Activated CD4-positive, alpha-beta memory T cell treated with anti-CD3 and anti-CD28 coated beads for 36 hours (primary cell): ENCODE data around the gene FRMD1. TPM values are rescaled to one million over a fixed set of nuclear protein-coding genes. Genes with fewer than 3 reads are reported as not detected.
"Not testable (repeated sequence)": the region's sequence is repeated elsewhere in the genome, so short reads cannot be mapped to it uniquely, and the experiment has no call there.

Source experiments
- CTCF ChIA-PET: fragments of 350-600 bp; sonication (Branson Sonifier 250); formaldehyde crosslinking; loops from one replicate; lab custom pipeline; 2021; ENCODE audit warnings: antibody characterized with exemption, inconsistent platforms; lab: Charles Lee
- POLR2A ChIA-PET: fragments of 350-600 bp; sonication (Branson Sonifier 250); formaldehyde crosslinking; loops from one replicate; lab custom pipeline; 2021; ENCODE audit warnings: antibody characterized with exemption; lab: Charles Lee
- DNase-seq: peaks from one replicate; pipeline ENCODE4 v3.0.0-alpha.2; 2020
- H3K27ac Mint-ChIP-seq: one replicate; pipeline ENCODE4 v1.8.0; 2021; ENCODE audit warnings: mixed read lengths
- H3K27me3 Mint-ChIP-seq: one replicate; pipeline ENCODE4 v1.8.0; 2021; ENCODE audit warnings: mixed read lengths
- H3K36me3 Mint-ChIP-seq: one replicate; pipeline ENCODE4 v1.8.0; 2021; ENCODE audit warnings: mixed read lengths
- H3K4me1 Mint-ChIP-seq: one replicate; pipeline ENCODE4 v1.8.0; 2021; ENCODE audit warnings: low read depth, mixed read lengths
- H3K4me3 Mint-ChIP-seq: one replicate; pipeline ENCODE4 v1.8.0; 2021; ENCODE audit warnings: mild to moderate bottlenecking, mixed read lengths
- H3K9me3 Mint-ChIP-seq: one replicate; pipeline ENCODE4 v1.8.0; 2021; ENCODE audit warnings: mixed read lengths
- intact Hi-C: fragments of 100-400 bp; cut with micrococcal nuclease; formaldehyde crosslinking; loops from one replicate; pipeline ENCODE4 v1.15.1; 2023
- total RNA-seq, 2 experiments: library from RNA; stranded (reverse); gene quantifications; one replicate each; pipeline ENCODE4 v1.2.3, GENCODE V29; 2021

Gene FRMD1
- total RNA-seq, 2 experiments from 2014 or later = not detected

DNA sequence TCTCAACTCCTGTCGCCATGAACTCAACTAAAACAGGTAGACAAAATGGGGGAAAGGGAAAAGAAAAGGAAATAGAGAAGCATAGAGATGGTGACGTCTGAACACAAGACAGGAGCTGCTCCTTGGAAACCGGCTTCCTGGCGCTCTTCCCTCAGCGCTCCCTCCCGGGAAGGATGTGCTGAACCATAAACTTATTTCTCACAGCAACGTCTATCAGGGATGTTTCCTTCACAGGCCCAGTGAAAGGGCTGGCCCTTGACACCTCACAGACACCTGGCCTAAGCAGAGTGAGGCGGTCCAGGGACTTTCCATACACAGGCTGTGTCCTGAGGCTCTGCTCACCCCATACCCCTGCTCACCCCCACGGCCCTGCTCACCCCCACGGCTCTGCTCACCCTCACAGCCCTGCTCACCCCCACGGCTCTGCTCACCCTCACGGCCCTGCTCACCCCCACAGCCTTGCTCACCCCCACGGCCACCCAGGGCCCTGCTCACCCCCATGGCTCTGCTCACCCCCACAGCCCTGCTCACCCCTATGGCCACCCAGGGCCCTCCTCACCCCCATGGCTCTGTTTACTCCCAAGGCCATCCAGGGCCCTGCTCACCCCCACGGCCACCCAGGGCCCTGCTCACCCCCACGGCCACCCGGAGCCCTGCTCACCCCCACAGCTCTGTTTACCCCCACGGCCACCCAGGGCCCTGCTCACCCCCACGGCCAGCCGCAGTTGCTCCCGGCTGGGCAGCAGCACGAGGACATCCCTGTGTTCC lies 653 bp downstream of the FRMD1 start:
- H3K4me1 Mint-ChIP-seq = no peaks in the 10 kb centered on the region
- intact Hi-C loops = no loop called here
- no peaks in the 10 kb centered on the region for H3K27me3 Mint-ChIP-seq
- no peak for DNase-seq
- ChIA-PET POLR2A (no interaction called here), CTCF (no interaction called here)
- no peak overlapping the region for H3K4me3 Mint-ChIP-seq
- H3K27ac Mint-ChIP-seq = no peak overlapping the region
- H3K36me3 Mint-ChIP-seq = no peaks in the 10 kb centered on the region
- no peaks in the 10 kb centered on the region for H3K9me3 Mint-ChIP-seq

DNA sequence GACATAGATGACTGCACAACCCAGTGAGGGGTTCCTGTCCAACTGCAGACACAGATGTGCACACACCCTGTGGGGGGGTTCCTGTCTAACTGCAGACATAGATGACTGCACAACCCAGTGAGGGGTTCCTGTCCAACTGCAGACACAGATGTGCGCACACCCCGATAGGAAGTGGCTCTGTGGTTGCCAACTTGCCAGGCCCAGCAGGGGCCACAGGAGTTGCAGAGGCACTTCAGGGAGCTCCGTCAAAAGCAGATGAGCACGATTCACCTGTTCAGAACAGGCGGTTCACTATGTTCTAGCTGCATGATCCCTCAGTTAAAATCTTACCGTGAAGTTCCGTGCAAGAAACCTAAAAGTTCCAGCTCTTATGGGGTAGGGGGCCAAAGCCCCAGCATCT lies 1.6 kb downstream of the FRMD1 start:
- H3K9me3 Mint-ChIP-seq, H3K4me1 Mint-ChIP-seq, H3K4me3 Mint-ChIP-seq, CTCF ChIA-PET, DNase-seq, intact Hi-C loops, H3K27me3 Mint-ChIP-seq, H3K36me3 Mint-ChIP-seq, POLR2A ChIA-PET, H3K27ac Mint-ChIP-seq: not testable (repeated sequence)

DNA sequence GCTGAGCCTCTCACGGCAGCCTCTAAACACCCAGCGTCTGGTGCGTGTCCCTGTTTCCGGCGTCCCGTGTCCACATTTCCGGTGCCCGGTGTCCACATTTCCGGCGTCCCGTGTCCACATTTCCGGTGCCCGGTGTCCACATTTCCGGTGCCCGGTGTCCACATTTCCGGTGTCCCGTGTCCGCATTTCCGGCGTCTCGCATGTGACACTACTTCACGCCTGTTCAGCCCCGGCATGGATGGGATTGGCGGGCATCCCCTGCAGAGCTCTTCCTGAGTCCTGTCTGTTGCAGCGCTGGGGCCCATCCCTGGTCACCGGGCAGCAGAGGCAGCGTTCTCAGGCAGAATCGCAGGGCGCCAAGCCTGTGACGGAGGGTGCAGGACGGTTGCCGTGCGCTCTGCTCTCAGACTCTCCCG lies 3.2 kb downstream of the FRMD1 start:
- Mint-ChIP-seq H3K4me3 (no peak overlapping the region), H3K36me3 (no peaks in the 10 kb centered on the region), H3K4me1 (no peaks in the 10 kb centered on the region), H3K9me3 (no peaks in the 10 kb centered on the region), H3K27me3 (peaks cover 2% of the 10 kb centered on the region), H3K27ac (no peak overlapping the region)
- intact Hi-C loops = no loop called here
- CTCF ChIA-PET = no interaction called here
- no peak for DNase-seq
- POLR2A ChIA-PET = no interaction called here

DNA sequence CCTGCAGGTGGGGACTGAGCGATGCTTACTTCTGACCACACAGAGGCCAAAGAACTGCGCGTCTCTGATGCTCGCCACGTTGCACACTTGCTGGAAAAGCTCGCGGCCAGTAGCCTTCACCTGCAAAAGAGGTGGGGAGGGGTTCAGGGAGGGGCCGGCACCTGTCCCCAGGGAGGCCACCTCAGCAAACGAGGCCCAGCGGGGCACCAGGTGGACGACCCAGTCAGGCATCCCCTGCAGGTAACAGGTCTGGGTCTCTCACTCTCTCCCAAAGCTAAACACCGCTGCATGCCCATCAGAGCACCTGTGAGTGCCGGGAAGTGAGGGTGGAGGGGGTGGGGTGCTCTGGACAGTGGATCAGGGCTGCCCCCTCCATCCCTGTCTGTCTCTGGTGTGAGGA lies 3.8 kb downstream of the FRMD1 start:
- CTCF ChIA-PET = no interaction called here
- Mint-ChIP-seq H3K9me3 (no peaks in the 10 kb centered on the region), H3K4me3 (no peak overlapping the region), H3K36me3 (no peaks in the 10 kb centered on the region), H3K27me3 (peaks cover 2% of the 10 kb centered on the region), H3K27ac (no peak overlapping the region), H3K4me1 (no peaks in the 10 kb centered on the region)
- no peak for DNase-seq
- POLR2A ChIA-PET = no interaction called here
- intact Hi-C loops = no loop called here

DNA sequence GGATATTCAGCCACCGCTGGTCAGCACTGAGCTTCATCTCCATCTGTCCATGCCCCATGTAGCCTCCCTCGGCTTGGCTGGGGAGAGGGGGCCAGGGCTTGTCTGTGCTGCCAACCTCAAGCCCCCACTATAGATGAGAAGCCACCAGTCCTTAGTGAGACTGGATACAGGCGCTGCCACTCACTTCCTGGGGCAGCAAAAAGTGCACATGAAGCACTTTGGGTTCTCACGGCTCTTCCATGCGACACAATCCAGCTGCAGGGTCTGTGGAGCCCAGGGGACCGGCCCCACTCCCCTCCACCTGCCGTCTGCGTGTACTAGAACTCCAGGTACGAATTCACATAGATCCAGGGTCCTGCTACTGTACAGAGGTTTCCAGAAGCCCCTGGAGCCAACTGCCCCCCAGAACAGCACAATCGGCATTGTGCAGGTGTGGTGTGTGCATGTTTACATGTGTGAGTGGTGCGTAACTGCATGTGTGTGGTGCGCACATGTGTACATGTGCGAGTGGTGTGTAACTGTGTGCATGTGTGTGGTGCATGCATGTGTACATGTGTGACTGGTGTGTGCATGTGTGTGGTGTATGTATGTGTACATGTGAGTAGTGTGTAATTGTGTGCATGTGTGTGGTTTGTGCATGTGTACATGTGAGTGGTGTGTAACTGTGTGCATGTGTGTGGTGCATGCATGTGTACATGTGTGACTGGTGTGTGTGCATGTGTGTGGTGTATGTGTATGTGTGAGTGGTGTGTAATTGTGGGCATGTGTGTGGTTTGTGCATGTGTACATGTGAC lies 4.9 kb downstream of the FRMD1 start:
- H3K9me3 Mint-ChIP-seq = no peaks in the 10 kb centered on the region
- peaks cover 2% of the 10 kb centered on the region for H3K27me3 Mint-ChIP-seq
- H3K36me3 Mint-ChIP-seq = no peaks in the 10 kb centered on the region
- intact Hi-C loops = no loop called here
- POLR2A ChIA-PET = no interaction called here
- DNase-seq = no peak
- CTCF ChIA-PET = no interaction called here
- no peak overlapping the region for H3K27ac Mint-ChIP-seq
- H3K4me3 Mint-ChIP-seq = no peak overlapping the region
- no peaks in the 10 kb centered on the region for H3K4me1 Mint-ChIP-seq

DNA sequence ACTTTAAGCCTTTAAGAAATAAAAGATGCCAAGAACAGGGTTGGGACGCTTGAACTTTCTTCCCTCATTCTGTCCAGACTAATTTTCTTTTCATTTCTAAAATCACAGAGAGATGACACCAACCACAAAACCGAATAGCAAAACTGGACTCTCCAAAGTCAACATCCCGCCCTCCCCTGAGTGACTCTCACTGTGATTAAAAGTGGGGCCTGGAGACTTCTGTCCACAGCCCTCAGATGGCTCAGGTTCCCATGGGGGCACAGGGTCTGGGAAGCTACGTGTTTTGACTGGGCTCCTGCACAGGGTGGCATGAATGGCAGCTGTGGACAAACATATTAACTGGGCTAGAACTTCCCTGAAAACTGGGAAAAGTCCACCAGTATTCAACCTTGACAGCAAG lies 6.3 kb downstream of the FRMD1 start:
- Mint-ChIP-seq H3K9me3 (no peaks in the 10 kb centered on the region), H3K4me1 (no peaks in the 10 kb centered on the region), H3K36me3 (no peaks in the 10 kb centered on the region), H3K27ac (no peak overlapping the region), H3K4me3 (no peak overlapping the region), H3K27me3 (peaks cover 2% of the 10 kb centered on the region)
- ChIA-PET POLR2A (no interaction called here), CTCF (no interaction called here)
- intact Hi-C loops = no loop called here
- DNase-seq = no peak

DNA sequence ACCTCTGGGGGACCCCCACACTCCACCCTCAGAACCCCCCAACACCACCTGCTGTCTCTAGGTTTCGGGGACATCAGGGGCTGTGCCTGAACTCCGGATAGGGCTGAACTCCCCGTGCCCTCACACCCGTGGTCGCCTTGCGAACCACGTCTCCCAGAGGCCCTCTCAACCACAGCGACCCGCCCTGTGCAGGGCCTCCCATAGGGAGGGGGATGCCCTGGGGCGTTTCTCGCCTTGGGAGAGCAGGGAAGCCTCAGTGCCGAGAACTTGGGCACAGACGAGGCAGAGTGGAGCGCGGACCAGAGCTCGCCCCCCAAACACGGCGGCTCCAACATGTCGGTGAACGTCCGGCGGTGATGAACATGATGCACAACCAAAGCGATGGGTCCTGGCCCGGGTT lies 6.8 kb downstream of the FRMD1 start:
- no peak overlapping the region for H3K4me3 Mint-ChIP-seq
- no peaks in the 10 kb centered on the region for H3K36me3 Mint-ChIP-seq
- ChIA-PET POLR2A (no interaction called here), CTCF (no interaction called here)
- H3K27me3 Mint-ChIP-seq = peaks cover 2% of the 10 kb centered on the region
- H3K9me3 Mint-ChIP-seq = no peaks in the 10 kb centered on the region
- H3K27ac Mint-ChIP-seq = no peak overlapping the region
- no peak for DNase-seq
- intact Hi-C loops = no loop called here
- no peaks in the 10 kb centered on the region for H3K4me1 Mint-ChIP-seq

DNA sequence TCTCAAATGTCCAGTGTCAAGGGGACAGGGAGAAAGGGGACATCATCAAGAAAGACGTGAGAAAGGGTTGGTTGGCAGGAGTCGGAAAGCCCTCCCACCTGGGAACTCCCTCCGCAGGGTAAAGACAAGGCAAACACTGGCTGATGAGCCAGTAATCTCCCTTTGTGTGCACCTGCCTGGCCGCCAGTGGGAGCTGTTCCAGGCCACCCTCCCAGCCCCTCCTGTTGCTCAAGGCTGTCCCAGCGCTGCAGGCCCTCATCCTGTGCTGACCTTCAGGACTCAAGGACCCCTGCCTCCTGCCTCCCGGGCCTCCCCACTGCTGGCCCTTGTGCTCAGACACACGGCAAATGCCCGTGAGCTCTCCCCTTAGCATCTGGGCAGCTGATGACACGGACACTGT lies 7.4 kb downstream of the FRMD1 start:
- H3K36me3 Mint-ChIP-seq = no peaks in the 10 kb centered on the region
- H3K27me3 Mint-ChIP-seq = peaks cover 2% of the 10 kb centered on the region
- H3K4me1 Mint-ChIP-seq = no peaks in the 10 kb centered on the region
- ChIA-PET CTCF (no interaction called here), POLR2A (no interaction called here)
- H3K27ac Mint-ChIP-seq = no peak overlapping the region
- intact Hi-C loops = no loop called here
- H3K9me3 Mint-ChIP-seq = no peaks in the 10 kb centered on the region
- DNase-seq = no peak
- H3K4me3 Mint-ChIP-seq = no peak overlapping the region

DNA sequence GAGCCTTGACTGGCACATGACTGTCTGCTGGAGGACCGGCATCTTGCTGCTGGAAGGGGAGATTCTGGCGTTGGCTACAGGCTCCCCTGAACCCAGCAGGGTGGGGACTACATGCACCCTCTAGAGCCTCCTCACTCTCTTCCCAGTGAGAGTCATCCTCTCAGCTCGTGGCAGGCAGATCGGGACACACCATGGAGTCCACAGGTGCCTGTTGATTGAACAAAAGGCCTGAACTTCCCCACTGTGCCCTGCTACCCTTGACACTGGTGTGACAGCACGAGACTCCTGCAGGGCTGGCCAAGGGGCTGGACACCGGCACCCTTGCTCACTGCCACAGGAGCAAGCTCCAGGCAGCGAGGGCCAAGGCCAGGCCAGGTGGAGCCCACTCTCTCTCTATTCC lies 8.2 kb downstream of the FRMD1 start:
- H3K36me3 Mint-ChIP-seq = no peaks in the 10 kb centered on the region
- ChIA-PET CTCF (no interaction called here), POLR2A (no interaction called here)
- H3K4me1 Mint-ChIP-seq = no peaks in the 10 kb centered on the region
- peaks cover 2% of the 10 kb centered on the region for H3K27me3 Mint-ChIP-seq
- DNase-seq = no peak
- no peaks in the 10 kb centered on the region for H3K9me3 Mint-ChIP-seq
- H3K4me3 Mint-ChIP-seq = no peak overlapping the region
- intact Hi-C loops = no loop called here
- no peak overlapping the region for H3K27ac Mint-ChIP-seq

DNA sequence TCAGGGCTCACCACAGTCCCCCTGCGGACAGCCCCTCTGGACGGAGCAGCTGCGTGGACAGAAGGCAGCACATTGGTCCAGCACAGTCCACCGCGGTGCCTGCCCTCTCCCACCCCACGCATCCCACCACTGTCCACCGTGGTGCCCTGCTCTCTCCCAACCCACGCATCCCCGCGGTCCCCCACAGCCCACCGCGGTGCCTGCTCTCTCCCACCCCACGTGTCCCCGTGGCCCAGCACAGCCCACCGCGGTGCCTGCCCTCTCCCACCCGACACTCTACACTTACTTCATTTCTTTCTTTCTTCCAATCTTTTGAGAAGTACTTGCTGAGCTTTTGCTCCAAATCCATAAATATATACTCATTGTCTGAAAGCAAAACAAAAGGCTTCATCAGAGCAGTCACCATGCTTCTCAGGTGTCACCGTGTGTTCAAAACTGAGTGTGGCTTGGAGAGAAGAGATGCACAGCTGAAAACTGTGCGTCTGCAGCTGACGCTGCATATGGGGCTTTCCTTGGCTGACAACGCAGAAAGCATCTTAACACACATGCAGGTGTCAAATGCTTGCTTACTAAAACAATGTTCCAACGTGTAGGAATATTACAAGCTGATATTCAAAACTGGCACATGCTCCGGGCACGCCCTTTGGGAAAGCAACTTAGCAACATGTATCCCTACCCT lies 11.8 kb downstream of the FRMD1 start:
- intact Hi-C loops = no loop called here
- Mint-ChIP-seq H3K9me3 (no peaks in the 10 kb centered on the region), H3K27ac (no peak overlapping the region), H3K27me3 (peaks cover 2% of the 10 kb centered on the region), H3K36me3 (no peaks in the 10 kb centered on the region), H3K4me3 (no peak overlapping the region), H3K4me1 (no peaks in the 10 kb centered on the region)
- DNase-seq = no peak
- CTCF ChIA-PET = no interaction called here
- POLR2A ChIA-PET = no interaction called here

DNA sequence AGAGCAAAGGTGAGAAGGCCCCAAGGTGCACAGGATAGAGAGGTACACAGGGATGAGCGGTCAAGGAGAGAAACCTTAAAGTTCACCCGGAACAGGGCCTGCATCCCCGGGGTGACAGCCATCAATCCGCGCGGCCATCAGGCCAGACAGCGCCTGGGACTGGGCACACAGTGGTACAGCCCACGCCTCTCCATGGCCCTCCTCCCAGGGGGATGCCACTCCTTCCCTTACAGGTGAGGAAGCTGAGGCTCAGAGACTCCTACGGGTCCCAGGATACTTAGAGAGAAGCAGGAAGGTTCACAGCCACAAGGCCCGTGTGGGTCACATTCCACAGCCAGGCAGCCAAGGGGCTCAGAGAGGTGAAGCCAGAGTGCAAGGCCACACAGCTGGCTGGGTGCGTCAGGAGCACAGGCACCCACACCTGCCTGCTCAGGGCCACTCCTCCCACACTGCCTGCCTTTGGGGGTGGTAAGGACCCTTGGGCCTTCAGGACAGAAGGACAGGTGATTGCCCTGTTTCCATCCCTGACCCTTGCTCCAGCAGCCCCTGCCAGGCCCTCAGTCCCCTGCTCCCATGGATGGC lies 14.7 kb downstream of the FRMD1 start:
- ChIA-PET CTCF (no interaction called here), POLR2A (no interaction called here)
- Mint-ChIP-seq H3K4me1 (no peaks in the 10 kb centered on the region), H3K27me3 (no peaks in the 10 kb centered on the region), H3K4me3 (no peak overlapping the region), H3K9me3 (no peaks in the 10 kb centered on the region), H3K36me3 (no peaks in the 10 kb centered on the region), H3K27ac (no peak overlapping the region)
- intact Hi-C loops = no loop called here
- no peak for DNase-seq

DNA sequence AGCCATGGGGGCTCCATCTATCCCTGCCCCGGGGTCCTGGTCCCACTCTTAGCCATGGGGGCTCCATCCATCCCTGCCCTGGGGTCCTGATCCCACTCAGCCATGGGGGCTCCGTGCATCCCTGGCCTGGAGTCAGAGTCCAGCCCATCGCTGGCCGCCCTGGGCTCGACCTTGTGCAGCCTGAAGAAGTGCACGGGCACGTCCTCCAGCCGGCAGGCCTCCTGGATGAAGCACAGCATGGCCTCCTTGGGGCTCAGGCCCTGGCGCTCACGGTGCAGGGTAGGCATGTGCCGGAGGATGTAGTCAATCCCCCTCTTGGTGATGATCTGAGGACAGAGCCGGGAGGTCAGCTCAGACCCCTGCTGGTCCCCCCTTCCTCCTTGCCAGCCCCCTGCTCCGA lies 15.6 kb downstream of the FRMD1 start:
- CTCF ChIA-PET = no interaction called here
- intact Hi-C loops = no loop called here
- H3K27me3 Mint-ChIP-seq = no peaks in the 10 kb centered on the region

More for the DNA sequence above, 15.6 kb downstream of the FRMD1 start:
- Mint-ChIP-seq H3K36me3 (no peaks in the 10 kb centered on the region), H3K27ac (no peak overlapping the region), H3K9me3 (no peaks in the 10 kb centered on the region), H3K4me3 (no peak overlapping the region), H3K4me1 (no peaks in the 10 kb centered on the region)
- DNase-seq = no peak
- POLR2A ChIA-PET = no interaction called here
